GM18951 (cell line): ENCODE measurements around the gene SCN5A.

Source experiments
- POLR2A ChIP-seq: IDR thresholded peaks from 4 replicates; pipeline ENCODE4 v1.6.1; 2011; ENCODE audit warnings: mild to moderate bottlenecking; ENCODE audit not compliant: insufficient read length, insufficient read depth; ENCODE audit errors: extremely low read depth
- in situ Hi-C: fragments of 300-500 bp; cut with MboI; formaldehyde crosslinking; loops from one replicate; pipeline ENCODE4 v1.12.0; 2022; ENCODE audit warnings: low sequenced_read_pairs, mixed read lengths, inconsistent platforms; ENCODE audit not compliant: unreplicated experiment

Gene SCN5A

GRCh38 chr3:38582316-38582715, 67.2 kb downstream of the SCN5A start:
- in situ Hi-C loops: no loop called here
- no peak for TF ChIP-seq POLR2A

- no peak for TF ChIP-seq POLR2A
- in situ Hi-C loops: no loop called here
Observed at GRCh38 chr3:38581774-38582173, 67.7 kb downstream of the SCN5A start.

GRCh38 chr3:38580450-38581382, 68.8 kb downstream of the SCN5A start:
- in situ Hi-C loops: no loop called here

GRCh38 chr3:38579551-38580449, 69.7 kb downstream of the SCN5A start:
- no peak for TF ChIP-seq POLR2A
- in situ Hi-C loops: no loop called here

More at GRCh38 chr3:38580450-38581382, 68.8 kb downstream of the SCN5A start:
- no peak for TF ChIP-seq POLR2A

GRCh38 chr3:38579141-38579540, 70.3 kb downstream of the SCN5A start:
- no peak for TF ChIP-seq POLR2A
- in situ Hi-C loops: no loop called here

GRCh38 chr3:38578551-38578950, 70.9 kb downstream of the SCN5A start:
- in situ Hi-C loops: no loop called here

GRCh38 chr3:38578081-38578475, 71.4 kb downstream of the SCN5A start:
- in situ Hi-C loops: no loop called here
- no peak for TF ChIP-seq POLR2A

More at GRCh38 chr3:38578551-38578950, 70.9 kb downstream of the SCN5A start:
- TF ChIP-seq POLR2A: no peak

GRCh38 chr3:38577371-38578080, 72.0 kb downstream of the SCN5A start:
- in situ Hi-C loops: no loop called here
- TF ChIP-seq POLR2A: no peak

GRCh38 chr3:38576526-38577370, 72.7 kb downstream of the SCN5A start:
- in situ Hi-C loops: no loop called here
- TF ChIP-seq POLR2A: no peak

- no peak for TF ChIP-seq POLR2A
- in situ Hi-C loops: no loop called here
Observed at GRCh38 chr3:38576131-38576525, 73.4 kb downstream of the SCN5A start.

- in situ Hi-C loops: no loop called here
- TF ChIP-seq POLR2A: no peak
Observed at GRCh38 chr3:38575279-38575843, 74.1 kb downstream of the SCN5A start.
